SK-N-SH (cell line): ENCODE results near the gene REEP3. TPM values are rescaled to one million over a fixed set of nuclear protein-coding genes. Genes with fewer than 3 reads are reported as not detected.

ENCODE experiments used
- CTCF ChIA-PET: fragments of 300-600, 350-600 bp; formaldehyde crosslinking; extraction: SDS; loops from one replicate; lab custom pipeline; 2021; lab: Yijun Ruan, JAX
- POLR2A ChIA-PET: fragments of 350-600 bp; sonication (Branson Sonifier 250); formaldehyde crosslinking; extraction: SDS; loops from one replicate; lab custom pipeline; 2020; ENCODE audit warnings: antibody characterized with exemption, inconsistent platforms; lab: Yijun Ruan, JAX
- DNase-seq: peaks from one replicate; pipeline ENCODE4 v3.0.0; 2012
- H2AFZ ChIP-seq: fragments of 200-600 bp; sonication (generic); 2 replicates; pipeline ENCODE4 v1.8.1; 2016; ENCODE audit warnings: antibody characterized with exemption, mild to moderate bottlenecking, low read depth
- H3F3A ChIP-seq: fragments of 200-600 bp; sonication (generic); replicated peaks from 2 replicates; pipeline ENCODE3; 2016; ENCODE audit warnings: antibody characterized with exemption, mild to moderate bottlenecking; ENCODE audit not compliant: insufficient read depth
- H3K27ac ChIP-seq, 2 experiments: fragments of 200-500 bp in 1 of 2; fragments of 200-600 bp in 1 of 2; sonication (Bioruptor generic) in 1 of 2; sonication (generic), shearing (Covaris generic) in 1 of 2; 2 replicates each; pipeline versions ENCODE4 v1.5.1 to v1.6.1; 2014 to 2016; ENCODE audit warnings: low read depth in 2 of 2, inconsistent platforms in 1 of 2, low read length in 1 of 2, mild to moderate bottlenecking in 1 of 2, mixed read lengths in 1 of 2
- H3K27me3 ChIP-seq: fragments of 200-600 bp; sonication (generic), shearing (Covaris generic); 2 replicates; pipeline ENCODE4 v1.6.1; 2016; ENCODE audit warnings: mixed run types; ENCODE audit not compliant: insufficient read depth
- H3K36me3 ChIP-seq, 2 experiments: fragments of 200-500 bp in 1 of 2; fragments of 200-600 bp in 1 of 2; sonication (Bioruptor generic) in 1 of 2; sonication (generic) in 1 of 2; replicated peaks in 1 of 2; 2 replicates each; pipeline versions ENCODE3 to v1.5.1; 2014 to 2016; ENCODE audit warnings: low read length in 1 of 2, mild to moderate bottlenecking in 1 of 2; ENCODE audit not compliant: insufficient read depth in 2 of 2, control insufficient read depth in 1 of 2
- H3K4me1 ChIP-seq, 2 experiments: fragments of 200-500 bp in 1 of 2; fragments of 200-600 bp in 1 of 2; sonication (Bioruptor generic) in 1 of 2; sonication (generic), shearing (Covaris generic) in 1 of 2; 2 replicates each; pipeline versions ENCODE4 v1.5.1 to v1.6.1; 2014 to 2016; ENCODE audit warnings: low read depth in 1 of 2, low read length in 1 of 2, mixed run types in 1 of 2; ENCODE audit not compliant: insufficient read depth in 2 of 2, control insufficient read depth in 1 of 2
- H3K4me2 ChIP-seq: fragments of 200-600 bp; sonication (generic), shearing (Covaris generic); 2 replicates; pipeline ENCODE4 v1.6.1; 2017; ENCODE audit warnings: mixed run types
- H3K4me3 ChIP-seq, 2 experiments: fragments of 200-500 bp in 1 of 2; fragments of 200-600 bp in 1 of 2; sonication (Bioruptor generic) in 1 of 2; sonication (generic), shearing (Covaris generic) in 1 of 2; 2 replicates each; pipeline versions ENCODE4 v1.5.1 to v1.8.1; 2014 to 2016; ENCODE audit warnings: low read depth in 2 of 2, inconsistent platforms in 1 of 2, low read length in 1 of 2, mild to moderate bottlenecking in 1 of 2, mixed read lengths in 1 of 2, moderate library complexity in 1 of 2
- H3K79me2 ChIP-seq: fragments of 200-600 bp; sonication (generic); 2 replicates; pipeline ENCODE4 v1.8.1; 2017; ENCODE audit warnings: mild to moderate bottlenecking; ENCODE audit not compliant: insufficient read depth
- H3K9ac ChIP-seq: fragments of 200-600 bp; sonication (generic); 2 replicates; pipeline ENCODE4 v1.6.1; 2017; ENCODE audit warnings: mixed run types
- H3K9me2 ChIP-seq: fragments of 200-600 bp; sonication (generic); 2 replicates; pipeline ENCODE4 v1.6.1; 2017; ENCODE audit warnings: mixed run types
- H3K9me3 ChIP-seq: fragments of 200-600 bp; sonication (generic); 2 replicates; pipeline ENCODE4 v1.6.1; 2017; ENCODE audit warnings: mixed run types, mild to moderate bottlenecking, moderate library complexity
- H4K20me1 ChIP-seq: fragments of 200-600 bp; sonication (generic); 2 replicates; pipeline ENCODE4 v1.6.1; 2017; ENCODE audit warnings: mild to moderate bottlenecking, mixed run types; ENCODE audit not compliant: insufficient read depth
- CHD2 ChIP-seq: fragments of 150-350 bp; IDR thresholded peaks from 2 replicates; pipeline ENCODE4 v1.6.1; 2018; ENCODE audit warnings: low read length; ENCODE audit not compliant: partially characterized antibody
- ELF1 ChIP-seq: IDR thresholded peaks from 2 replicates; pipeline ENCODE4 v1.4.0; 2012
- EP300 ChIP-seq, 2 experiments: IDR thresholded peaks; 2 replicates each; pipeline versions ENCODE4 v1.4.0 to v1.6.1; 2012; ENCODE audit warnings: borderline replicate concordance in 1 of 2, low read depth in 1 of 2, low read length in 1 of 2
- EZH2phosphoT487 ChIP-seq: fragments of 200-600 bp; sonication (generic); IDR thresholded peaks from 2 replicates; pipeline ENCODE4 v1.6.1; 2017; ENCODE audit warnings: low read depth, mixed run types, mild to moderate bottlenecking, antibody characterized with exemption, moderate library complexity, borderline replicate concordance
- FOSL2 ChIP-seq: IDR thresholded peaks from 2 replicates; pipeline ENCODE4 v1.4.0; 2012; ENCODE audit warnings: low read depth, mild to moderate bottlenecking, moderate library complexity, borderline replicate concordance
- GABPA ChIP-seq: IDR thresholded peaks from 2 replicates; pipeline ENCODE4 v1.4.0; 2012; ENCODE audit warnings: low read depth, mild to moderate bottlenecking
- GATA2 ChIP-seq: sonication (generic); formaldehyde crosslinking; IDR thresholded peaks from 2 replicates; pipeline ENCODE4 v1.5.0; 2020; ENCODE audit warnings: mild to moderate bottlenecking, missing genetic modification reagents
- IRF3 ChIP-seq: fragments of 150-350 bp; IDR thresholded peaks from 2 replicates; pipeline ENCODE4 v1.6.1; 2016; ENCODE audit warnings: mild to moderate bottlenecking, low read depth, low read length
- JUND ChIP-seq: IDR thresholded peaks from 2 replicates; pipeline ENCODE4 v1.4.0; 2012
- MEF2A ChIP-seq: IDR thresholded peaks from 2 replicates; pipeline ENCODE4 v1.4.0; 2012; ENCODE audit warnings: low read depth, borderline replicate concordance
- MXI1 ChIP-seq: IDR thresholded peaks from 2 replicates; pipeline ENCODE4 v1.6.1; 2012; ENCODE audit warnings: mild to moderate bottlenecking, low read depth, low read length, improper control_type of control experiment
- NRF1 ChIP-seq: IDR thresholded peaks from 2 replicates; pipeline ENCODE4 v1.6.1; 2012; ENCODE audit warnings: low read depth, mild to moderate bottlenecking, low read length
- RAD21 ChIP-seq: IDR thresholded peaks from 2 replicates; pipeline ENCODE4 v1.6.1; 2012; ENCODE audit warnings: mild to moderate bottlenecking, low read length
- REST ChIP-seq: IDR thresholded peaks from 2 replicates; pipeline ENCODE4 v1.6.1; 2012; ENCODE audit warnings: mild to moderate bottlenecking, low read depth, low read length, moderate library complexity
- RXRA ChIP-seq: IDR thresholded peaks from 2 replicates; pipeline ENCODE4 v1.4.0; 2012; ENCODE audit warnings: low read depth, mild to moderate bottlenecking, borderline replicate concordance
- SIN3A ChIP-seq: IDR thresholded peaks from 2 replicates; pipeline ENCODE4 v1.6.1; 2012; ENCODE audit warnings: low read depth, mild to moderate bottlenecking, low read length, moderate library complexity, borderline replicate concordance
- USF1 ChIP-seq: IDR thresholded peaks from 2 replicates; pipeline ENCODE4 v1.4.0; 2012; ENCODE audit warnings: low read depth, borderline replicate concordance
- USF2 ChIP-seq: fragments of 150-350 bp; IDR thresholded peaks from 2 replicates; pipeline ENCODE4 v1.6.1; 2017; ENCODE audit warnings: antibody characterized with exemption, low read length, low read depth, borderline replicate concordance
- YY1 ChIP-seq: IDR thresholded peaks from 2 replicates; pipeline ENCODE4 v1.4.0; 2012; ENCODE audit warnings: low read depth, mild to moderate bottlenecking
- ZBTB33 ChIP-seq: IDR thresholded peaks from 2 replicates; pipeline ENCODE4 v1.4.0; 2012; ENCODE audit warnings: low read depth, borderline replicate concordance
- WGBS: methylation state at CpG from one replicate; pipeline ENCODE4 v1.1.6; 2017; ENCODE audit warnings: low lambda C conversion rate; 5-methylcytosine and 5-hydroxymethylcytosine counted together
- polyA plus RNA-seq, 3 experiments: library from polyadenylated mRNA; depleted of rRNA; stranded (reverse); fragments of >200 nt; gene quantifications; 2 replicates each; pipeline ENCODE4 v1.2.3, GENCODE V29; 2012

Gene REEP3
- polyA plus RNA-seq, 1 of the 3 experiments (the other 2 are of a cell fraction): 7.6 TPM

GRCh38 chr10:63496561-63496960, 24.6 kb upstream of the REEP3 start:
- Histone ChIP-seq H3K79me2 (peaks cover 99% of the 10 kb centered on the region), H3K4me2 (no peak overlapping the region), H3K9me3 (no peaks in the 10 kb centered on the region), H3K4me1 (peaks cover 0 to 19% of the 10 kb centered on the region in 2 experiments; a peak in 1 of 4 replicates)
- TF ChIP-seq NRF1 (no peak), EP300 (IDR thresholded peaks at IDR 0.05; ENCODE audit: borderline replicate concordance in 1 of 2, low read depth in 1 of 2, low read length in 1 of 2) (no peak), YY1 (no peak), MXI1 (no peak), MEF2A (no peak), IRF3 (no peak), ELF1 (no peak), RXRA (no peak), JUND (no peak), GATA2 (CRISPR knock-in tag) (no peak), GABPA (no peak), USF2 (no peak), REST (no peak), USF1 (no peak), EZH2phosphoT487 (no peak), CHD2 (no peak), ZBTB33 (no peak), SIN3A (no peak), RAD21 (no peak), FOSL2 (no peak)
- TF ChIP-seq, all 33 proteins: peak for 0
- Histone ChIP-seq H3K36me3 (peaks cover 0 to 7% of the 10 kb centered on the region in 2 experiments), H3K27me3 (no peaks in the 10 kb centered on the region), H3K27ac (no peak overlapping the region), H3F3A (peaks cover 9% of the 10 kb centered on the region), H3K9me2 (no peaks in the 10 kb centered on the region), H3K4me3 (no peak overlapping the region), H2AFZ (no peak overlapping the region), H3K9ac (no peak overlapping the region), H4K20me1 (no peaks in the 10 kb centered on the region; the same call in 1 of the 2 replicates)
- ChIA-PET POLR2A (no interaction called here), CTCF (interaction anchor here (1.2 kb wide), 1 partner anchor 10 kb away, joined by 3 read pairs; no protein-coding TSS in a partner anchor)
- no peak for DNase-seq
- WGBS: 93% methylated on average over 1 of the region's 1 CpG
